ENCODE results near the gene METTL21C. TPM values are rescaled to one million over a fixed set of nuclear protein-coding genes. Genes with fewer than 3 reads are reported as not detected.

The METTL21C gene
- total and polyA plus RNA-seq, 8 donors: 0.13 TPM; not detected in 7

GRCh38 chr13:102670130-102670529 lies 24.7 kb downstream of the METTL21C start:
- peaks cover 0 to 84% of the 10 kb centered on the region in 2 donors for H3K36me3 ChIP-seq
- ATAC-seq (no peak), DNase-seq (no peak)
- no peak for TF ChIP-seq CTCF (IDR thresholded peaks at IDR 0.05)
- no peak overlapping the region for H3K4me3 ChIP-seq
- no peaks in the 10 kb centered on the region for H3K27me3 ChIP-seq
- no peaks in the 10 kb centered on the region for H3K4me1 ChIP-seq
- no peaks in the 10 kb centered on the region for H3K9me3 ChIP-seq
- no peak overlapping the region for H3K27ac ChIP-seq
- intact Hi-C loops (cut with DNase I): no loop called here

- Histone ChIP-seq H3K4me1 (no peaks in the 10 kb centered on the region), H3K9me3 (no peaks in the 10 kb centered on the region), H3K27ac (no peak overlapping the region), H3K4me3 (no peak overlapping the region), H3K27me3 (no peaks in the 10 kb centered on the region), H3K36me3 (peaks cover 0 to 82% of the 10 kb centered on the region in 2 donors)
- TF ChIP-seq CTCF (IDR thresholded peaks at IDR 0.05): no peak
- intact Hi-C loops (cut with DNase I): no loop called here
- no peak for ATAC-seq
- no peak for DNase-seq
Measured at GRCh38 chr13:102667911-102668310, 26.9 kb downstream of the METTL21C start.

DNA sequence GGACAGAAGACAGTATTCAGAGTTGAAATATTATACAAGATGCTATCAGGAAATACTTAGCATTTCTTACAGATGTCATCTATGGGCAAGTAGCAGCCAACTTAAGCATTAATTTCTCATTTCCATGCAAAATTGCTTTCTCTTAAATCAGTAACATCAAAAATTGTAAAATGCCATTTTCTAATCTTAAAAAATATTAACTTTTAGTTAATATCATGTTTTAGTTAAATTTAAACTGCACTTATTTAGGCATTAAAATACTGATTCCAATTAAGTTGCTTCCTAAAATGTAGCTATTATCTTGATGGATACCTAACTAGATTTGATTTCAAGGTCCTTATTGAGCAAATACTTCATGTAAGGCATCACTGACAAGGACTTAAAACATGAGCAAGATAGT lies 27.8 kb downstream of the METTL21C start:
- intact Hi-C loops (cut with DNase I): no loop called here
- ATAC-seq (no peak), DNase-seq (no peak)
- no peaks in the 10 kb centered on the region for H3K4me1 ChIP-seq
- no peak for TF ChIP-seq CTCF (IDR thresholded peaks at IDR 0.05)
- no peak overlapping the region for H3K4me3 ChIP-seq
- H3K27me3 ChIP-seq: no peaks in the 10 kb centered on the region
- peaks cover 0 to 79% of the 10 kb centered on the region in 2 donors for H3K36me3 ChIP-seq
- H3K9me3 ChIP-seq: no peaks in the 10 kb centered on the region
- no peak overlapping the region for H3K27ac ChIP-seq

GRCh38 chr13:102659168-102659713 lies 35.6 kb downstream of the METTL21C start:
- TF ChIP-seq CTCF (IDR thresholded peaks at IDR 0.05): no peak
- H3K36me3 ChIP-seq: peaks cover 0 to 57% of the 10 kb centered on the region in 2 donors
- intact Hi-C loops (cut with DNase I): no loop called here
- no peaks in the 10 kb centered on the region for H3K4me1 ChIP-seq
- no peak overlapping the region for H3K27ac ChIP-seq
- no peak overlapping the region for H3K4me3 ChIP-seq
- no peaks in the 10 kb centered on the region for H3K9me3 ChIP-seq
- DNase-seq (no peak), ATAC-seq (no peak)
- H3K27me3 ChIP-seq: no peaks in the 10 kb centered on the region

GRCh38 chr13:102658660-102659059 lies 36.2 kb downstream of the METTL21C start:
- TF ChIP-seq CTCF (IDR thresholded peaks at IDR 0.05): no peak
- H3K36me3 ChIP-seq: peaks cover 0 to 52% of the 10 kb centered on the region in 2 donors
- peak; percentile 91 for ATAC-seq

More at GRCh38 chr13:102658660-102659059, 36.2 kb downstream of the METTL21C start:
- Histone ChIP-seq H3K9me3 (no peaks in the 10 kb centered on the region), H3K4me1 (no peaks in the 10 kb centered on the region), H3K4me3 (no peak overlapping the region), H3K27ac (no peak overlapping the region), H3K27me3 (no peaks in the 10 kb centered on the region)
- intact Hi-C loops (cut with DNase I): no loop called here
- peak in 1 of 4 donors; percentile 51 for DNase-seq

All from left lung (tissue), 10 donors.